Right lobe of liver (tissue), 4 donors: Measurements from ENCODE around the gene TNFRSF19.

Source experiments
- POLR2A ChIP-seq: fragments of 450-650 bp; IDR thresholded peaks from one replicate; pipeline ENCODE4 v1.6.1; 2017; ENCODE audit warnings: antibody characterized with exemption, mild to moderate bottlenecking
- TF ChIP-seq, protein P1 (sequence below), 4 donors: fragments of 200-600 bp in 3 of 4; fragments of 450-650 bp in 1 of 4; IDR thresholded peaks; one replicate each; pipeline versions ENCODE4 v1.5.1 to v1.8.0; 2016 to 2022; ENCODE audit warnings: antibody characterized with exemption in 4 of 4, mild to moderate bottlenecking in 2 of 4
- donor health status: DM: no; HTN: no; CAD: no.
- donor health status: DM: no; HTN: no; CAD: no.
- donor health status: DM: no; HTN: yes; CAD: no.

DNA sequence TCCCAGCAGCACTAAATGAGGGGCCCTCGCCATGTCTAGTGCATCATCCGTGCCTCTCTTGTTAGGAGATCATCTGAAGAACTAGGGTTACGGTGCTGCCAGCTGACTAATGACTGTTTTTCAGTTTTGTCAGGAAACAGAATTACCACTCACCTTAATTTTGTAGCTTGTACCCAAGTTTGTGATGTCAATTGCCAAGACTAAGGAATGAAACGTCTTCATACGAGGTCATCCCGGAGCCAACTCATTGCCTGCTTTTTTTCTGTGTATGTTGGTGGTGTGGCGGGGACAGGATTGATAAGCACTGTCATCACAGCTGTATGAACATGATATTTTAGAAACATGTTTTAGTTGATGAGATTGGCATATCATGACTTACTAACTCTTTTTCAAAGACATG, 100.6 kb downstream of the TNFRSF19 start:
- TF ChIP-seq, protein P1, sequence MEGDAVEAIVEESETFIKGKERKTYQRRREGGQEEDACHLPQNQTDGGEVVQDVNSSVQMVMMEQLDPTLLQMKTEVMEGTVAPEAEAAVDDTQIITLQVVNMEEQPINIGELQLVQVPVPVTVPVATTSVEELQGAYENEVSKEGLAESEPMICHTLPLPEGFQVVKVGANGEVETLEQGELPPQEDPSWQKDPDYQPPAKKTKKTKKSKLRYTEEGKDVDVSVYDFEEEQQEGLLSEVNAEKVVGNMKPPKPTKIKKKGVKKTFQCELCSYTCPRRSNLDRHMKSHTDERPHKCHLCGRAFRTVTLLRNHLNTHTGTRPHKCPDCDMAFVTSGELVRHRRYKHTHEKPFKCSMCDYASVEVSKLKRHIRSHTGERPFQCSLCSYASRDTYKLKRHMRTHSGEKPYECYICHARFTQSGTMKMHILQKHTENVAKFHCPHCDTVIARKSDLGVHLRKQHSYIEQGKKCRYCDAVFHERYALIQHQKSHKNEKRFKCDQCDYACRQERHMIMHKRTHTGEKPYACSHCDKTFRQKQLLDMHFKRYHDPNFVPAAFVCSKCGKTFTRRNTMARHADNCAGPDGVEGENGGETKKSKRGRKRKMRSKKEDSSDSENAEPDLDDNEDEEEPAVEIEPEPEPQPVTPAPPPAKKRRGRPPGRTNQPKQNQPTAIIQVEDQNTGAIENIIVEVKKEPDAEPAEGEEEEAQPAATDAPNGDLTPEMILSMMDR (IDR thresholded peaks at IDR 0.05), result no peak
- TF ChIP-seq POLR2A, result no peak
